Cortex of kidney (tissue), 1 donor: Measurements from ENCODE around the gene CDX1.

Experiments used
- DNase-seq: peaks from one replicate; lab custom pipeline; 2025; lab: John Stamatoyannopoulos, UW

Gene CDX1

DNA sequence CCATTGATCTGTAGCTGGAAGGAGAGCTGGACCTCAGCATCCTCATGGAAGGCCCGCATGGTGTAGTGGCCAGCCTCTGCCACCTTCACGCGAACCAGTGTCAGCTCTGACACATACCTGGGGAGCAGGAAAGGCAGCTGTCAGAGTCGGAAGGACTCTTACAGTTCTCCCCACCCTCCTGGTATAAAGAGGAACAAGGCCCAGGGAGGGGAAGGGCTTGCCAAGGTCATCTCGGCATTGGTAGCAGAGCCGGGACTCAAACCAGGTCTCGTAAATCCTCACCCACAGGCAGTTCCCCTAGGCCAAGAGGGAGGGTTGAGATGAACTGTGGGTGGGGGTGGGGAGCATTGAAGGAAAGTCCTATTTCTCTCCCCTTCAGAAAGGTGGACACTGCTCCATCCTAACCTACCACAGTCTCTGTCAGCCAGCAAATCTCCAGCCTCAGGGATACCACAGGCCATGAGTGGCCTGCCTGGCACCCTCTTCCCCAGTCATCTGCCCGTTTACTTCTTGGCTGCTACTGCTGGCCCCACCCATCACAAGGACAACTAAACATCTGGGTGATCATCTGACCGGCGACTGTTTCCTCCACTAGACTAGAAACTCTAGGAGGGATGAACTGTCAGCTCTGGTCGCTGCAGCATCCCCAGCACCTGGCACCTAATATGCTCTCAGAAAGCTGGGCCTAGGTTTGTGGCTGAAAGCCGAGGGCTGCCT is 34.4 kb upstream of the CDX1 start:
- no peak for DNase-seq

GRCh38 chr5:150132740-150133139 is 33.8 kb upstream of the CDX1 start:
- no peak for DNase-seq

- no peak for DNase-seq
Measured at GRCh38 chr5:150133581-150134197, 32.9 kb upstream of the CDX1 start.

DNA sequence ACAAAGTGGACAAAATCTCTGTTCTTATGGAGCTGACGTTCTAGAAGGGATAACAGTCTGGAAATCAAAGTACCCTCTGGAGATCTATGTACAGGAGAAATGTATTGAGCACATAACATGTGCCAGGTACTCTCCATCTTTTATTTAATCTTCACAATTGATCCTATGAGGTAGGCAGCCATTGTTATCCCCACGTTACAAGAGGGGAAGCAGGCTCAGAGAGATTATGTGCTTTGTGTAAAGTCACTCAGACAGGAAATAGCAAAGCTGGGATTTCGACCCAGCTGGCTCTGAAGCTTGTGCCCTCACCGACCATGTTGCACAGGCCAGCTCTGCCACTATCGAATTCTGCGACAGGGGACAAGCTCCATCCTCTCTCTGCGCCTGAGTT is 32.4 kb upstream of the CDX1 start:
- DNase-seq, result no peak

DNA sequence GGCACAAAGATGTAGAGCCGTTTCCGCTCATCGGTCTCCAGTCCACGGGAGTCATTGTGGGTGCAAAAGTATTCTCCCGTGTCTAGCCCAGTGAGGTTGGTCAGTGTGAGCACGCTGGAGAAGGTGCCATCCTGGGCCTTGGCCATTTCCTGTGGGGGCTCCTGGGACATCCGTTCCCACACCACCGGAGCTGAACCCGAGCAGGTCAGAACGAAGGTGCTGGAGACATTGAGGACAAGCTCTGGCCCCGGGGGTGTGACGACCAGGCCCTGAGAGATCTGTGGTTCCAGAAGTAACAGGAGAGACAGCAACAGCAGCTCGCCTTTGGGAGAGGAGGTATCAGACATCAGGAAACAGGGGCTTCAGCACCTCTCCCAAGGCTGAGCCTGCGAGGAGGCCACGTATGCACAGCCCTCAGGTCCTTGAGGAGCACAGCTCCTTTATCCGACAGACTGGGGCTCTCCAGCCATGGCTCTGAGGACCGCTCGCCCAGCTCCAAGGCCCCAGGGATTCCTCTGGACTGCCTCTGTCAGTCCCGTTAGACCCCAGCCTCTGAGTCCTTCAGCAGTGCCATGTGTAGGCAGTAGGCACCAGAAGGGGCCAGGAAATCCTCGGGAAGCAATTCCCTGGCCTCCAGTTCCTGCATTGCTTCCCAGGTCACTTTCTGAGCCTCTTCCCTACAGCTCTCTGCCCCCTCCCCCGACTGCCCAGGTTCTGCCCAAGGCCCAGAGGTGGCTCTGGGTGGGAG is 30.8 kb upstream of the CDX1 start:
- no peak for DNase-seq

DNA sequence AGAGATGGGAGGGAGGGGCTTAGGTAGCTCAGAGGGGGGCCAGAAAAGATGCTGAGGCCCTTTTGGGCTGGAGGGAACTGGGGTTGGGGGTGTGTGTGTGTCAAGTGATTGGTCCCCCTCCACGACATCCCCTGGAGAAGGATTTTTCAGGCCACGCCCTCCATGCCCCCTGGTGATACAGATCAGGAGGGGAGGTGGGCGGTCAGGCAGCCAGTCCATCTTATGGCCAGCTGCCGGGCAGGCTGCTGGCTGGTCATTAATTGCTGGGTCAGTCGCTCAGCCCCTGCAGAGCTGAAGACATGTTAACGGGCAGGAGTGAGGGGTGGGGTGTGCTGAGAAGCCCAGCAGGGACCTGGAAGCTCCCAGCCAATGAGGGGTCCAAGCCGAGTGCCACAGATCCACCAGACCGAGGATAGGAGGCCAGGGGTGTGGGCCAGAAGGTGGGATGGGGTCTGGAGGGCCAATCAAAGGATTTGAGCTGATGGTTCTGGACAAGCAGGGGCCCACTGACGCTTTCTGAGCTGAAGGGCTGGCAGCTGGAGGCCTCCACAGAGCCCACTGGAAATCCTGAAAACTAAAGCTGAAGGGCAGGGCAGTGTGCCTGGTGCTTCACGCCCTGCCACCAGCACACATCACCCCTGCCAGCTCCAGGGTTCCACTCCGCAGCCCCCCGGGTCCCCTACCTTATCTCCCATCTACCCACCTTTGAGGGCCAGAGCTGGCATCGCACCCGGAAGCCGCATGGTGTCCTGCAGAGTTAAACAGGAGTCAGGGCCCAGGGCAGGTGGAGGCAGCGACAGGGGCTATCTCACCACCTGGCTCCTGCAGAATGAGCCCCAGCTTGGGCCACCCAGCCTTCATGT is 30.0 kb upstream of the CDX1 start:
- no peak for DNase-seq

- no peak for DNase-seq
Measured at GRCh38 chr5:150137168-150137957, 29.2 kb upstream of the CDX1 start.

GRCh38 chr5:150137997-150138396 is 28.6 kb upstream of the CDX1 start:
- no peak for DNase-seq

DNA sequence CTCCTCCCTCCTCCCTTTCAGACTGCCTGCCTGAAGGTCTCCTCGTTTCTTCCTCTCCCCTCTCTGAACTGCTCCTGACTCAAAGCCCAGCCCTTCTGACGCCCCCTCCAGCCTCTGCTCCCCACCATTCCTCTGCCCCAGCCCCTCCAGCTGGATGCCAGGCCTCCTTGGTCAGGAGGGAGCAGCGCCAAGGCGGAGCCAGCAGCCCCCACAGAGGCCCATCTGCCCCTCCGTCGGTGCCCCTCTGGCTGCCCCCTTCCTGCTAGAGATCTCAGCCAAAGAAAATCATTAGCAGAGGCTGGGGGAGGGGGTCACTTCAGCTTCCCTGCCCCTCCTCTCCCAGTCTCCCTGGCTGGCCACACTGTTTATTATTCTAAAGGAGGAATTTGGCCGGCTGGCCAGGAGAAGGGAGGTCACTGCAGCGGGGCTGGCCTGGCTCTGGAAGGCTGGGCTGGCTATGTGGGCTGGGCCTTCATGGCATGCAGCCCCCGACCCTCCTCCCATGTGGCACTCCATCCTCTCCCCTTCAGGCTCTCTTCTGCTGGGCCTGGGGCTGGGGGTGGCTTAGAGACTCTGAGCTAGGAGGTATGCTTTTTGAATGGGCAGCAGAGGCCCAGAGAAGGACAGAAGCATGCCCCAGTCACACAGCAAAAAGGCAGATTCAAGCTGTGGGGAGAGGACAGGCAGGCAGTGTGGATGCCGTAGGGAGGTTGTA is 27.9 kb upstream of the CDX1 start:
- peak; percentile 51 for DNase-seq

DNA sequence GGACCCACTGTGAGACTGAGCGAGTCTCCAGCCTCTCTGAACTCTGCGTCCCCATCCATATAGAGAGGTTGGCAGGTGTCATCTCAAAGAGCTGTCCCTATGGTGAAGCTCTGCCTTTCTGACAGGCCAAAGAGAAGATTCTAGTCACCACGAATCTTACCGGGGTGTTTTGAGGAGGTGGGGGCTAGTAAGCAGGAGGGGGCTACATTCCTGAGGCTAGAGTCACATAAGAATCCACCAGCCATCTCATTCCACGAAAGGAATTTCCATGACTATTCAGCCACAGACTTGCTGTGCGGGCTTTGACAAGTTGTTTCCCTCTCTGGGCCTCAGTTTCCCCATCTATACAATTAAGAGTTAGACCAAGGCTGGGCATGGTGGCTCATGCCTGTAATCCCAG is 27.2 kb upstream of the CDX1 start:
- no peak for DNase-seq

DNA sequence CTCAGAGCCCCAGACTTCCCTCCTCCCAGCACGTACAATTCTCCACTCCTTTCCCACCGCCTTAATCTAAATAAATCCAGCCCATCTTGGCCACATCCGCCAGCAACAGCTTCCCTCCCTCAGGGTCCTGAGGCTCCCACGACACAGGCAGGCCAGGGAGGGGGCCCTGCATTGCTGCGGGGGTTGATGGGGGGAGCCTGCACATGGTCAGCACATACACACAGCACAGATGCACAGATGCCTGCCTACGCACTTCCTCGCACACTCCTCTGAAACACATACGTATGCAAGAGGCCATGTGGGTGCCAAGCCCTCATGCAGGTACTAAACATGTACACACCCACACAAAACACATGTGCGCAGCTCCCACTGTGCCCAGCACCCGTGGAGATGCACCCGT is 25.7 kb upstream of the CDX1 start:
- DNase-seq, result no peak

DNA sequence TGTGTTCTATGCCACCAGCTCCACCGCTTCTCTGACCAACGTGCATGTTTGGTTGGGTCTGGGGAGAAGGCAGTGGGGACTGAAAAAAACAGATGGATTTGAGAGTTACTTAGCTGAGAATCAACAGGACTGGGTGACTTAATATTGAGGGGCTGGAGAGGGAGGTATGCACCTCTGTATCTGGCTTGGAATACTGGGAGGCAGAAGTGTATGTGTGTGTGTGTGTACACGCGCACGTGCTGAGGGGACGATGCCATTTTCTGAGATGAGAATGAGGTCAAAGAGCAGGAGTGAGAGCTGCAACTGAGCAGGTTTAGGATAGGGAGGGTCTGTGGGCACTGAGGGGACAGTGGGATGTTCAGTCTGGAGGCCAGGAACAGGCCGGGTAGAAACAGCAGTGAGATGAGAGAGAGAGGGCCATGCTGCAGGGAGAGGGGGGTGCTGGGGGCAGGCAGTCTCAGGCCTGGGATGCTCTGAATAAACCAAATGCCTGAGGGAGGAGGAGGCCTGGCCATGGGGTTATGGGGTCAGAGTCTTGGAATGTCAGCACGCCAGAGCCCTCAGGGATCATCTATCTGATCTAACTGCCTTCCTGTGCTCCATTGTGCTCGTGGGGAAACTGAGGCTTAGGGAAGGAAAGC is 24.9 kb upstream of the CDX1 start:
- no peak for DNase-seq

- no peak for DNase-seq
Measured at GRCh38 chr5:150142185-150142958, 24.2 kb upstream of the CDX1 start.

- DNase-seq, result no peak
Measured at GRCh38 chr5:150142959-150143349, 23.6 kb upstream of the CDX1 start.

GRCh38 chr5:150143350-150144245 is 23.0 kb upstream of the CDX1 start:
- DNase-seq, result no peak

GRCh38 chr5:150144246-150144801 is 22.3 kb upstream of the CDX1 start:
- no peak for DNase-seq

DNA sequence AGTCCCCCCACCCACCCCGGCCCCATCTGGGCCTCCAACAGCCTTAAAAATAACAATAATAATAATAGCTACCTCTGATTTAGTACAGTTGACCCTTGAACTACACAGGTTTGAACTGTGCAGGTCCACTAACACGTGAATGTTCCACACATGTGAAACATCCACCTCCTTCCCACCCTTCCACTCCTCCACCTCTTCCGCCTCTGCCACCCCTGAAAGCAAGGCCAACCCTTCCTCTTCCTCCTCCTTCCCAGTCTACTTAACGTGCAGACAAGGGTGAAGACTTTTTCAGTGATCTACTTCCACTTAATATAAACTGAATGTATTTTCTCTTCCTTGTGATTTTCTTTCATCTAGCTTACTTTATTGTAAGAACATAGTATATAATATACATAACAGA is 21.7 kb upstream of the CDX1 start:
- DNase-seq, result no peak

DNA sequence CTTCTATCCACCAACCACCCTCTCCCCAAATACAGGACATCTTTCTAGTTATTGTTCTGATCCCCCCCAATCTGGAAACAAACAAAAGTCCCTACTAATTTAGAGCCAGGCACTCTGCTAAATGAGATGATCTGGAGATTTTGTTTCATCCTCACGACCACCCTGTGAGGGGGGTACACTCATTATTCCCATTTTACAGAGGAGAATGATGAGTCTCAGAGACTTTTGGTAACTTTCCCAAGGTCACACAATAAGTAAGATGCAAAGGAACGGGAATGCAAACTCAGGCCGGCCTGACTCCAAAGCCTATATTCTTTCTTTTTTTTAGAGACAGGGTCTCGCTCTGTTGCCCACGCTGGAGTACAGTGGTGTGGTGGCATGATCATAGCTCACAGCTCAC is 20.3 kb upstream of the CDX1 start:
- no peak for DNase-seq
